ENCODE results near the gene MAFG. TPM values are rescaled to one million over a fixed set of nuclear protein-coding genes. Genes with fewer than 3 reads are reported as not detected.

Gene MAFG
- total RNA-seq, 1 donor from 2014 or later = 35.8 TPM

DNA sequence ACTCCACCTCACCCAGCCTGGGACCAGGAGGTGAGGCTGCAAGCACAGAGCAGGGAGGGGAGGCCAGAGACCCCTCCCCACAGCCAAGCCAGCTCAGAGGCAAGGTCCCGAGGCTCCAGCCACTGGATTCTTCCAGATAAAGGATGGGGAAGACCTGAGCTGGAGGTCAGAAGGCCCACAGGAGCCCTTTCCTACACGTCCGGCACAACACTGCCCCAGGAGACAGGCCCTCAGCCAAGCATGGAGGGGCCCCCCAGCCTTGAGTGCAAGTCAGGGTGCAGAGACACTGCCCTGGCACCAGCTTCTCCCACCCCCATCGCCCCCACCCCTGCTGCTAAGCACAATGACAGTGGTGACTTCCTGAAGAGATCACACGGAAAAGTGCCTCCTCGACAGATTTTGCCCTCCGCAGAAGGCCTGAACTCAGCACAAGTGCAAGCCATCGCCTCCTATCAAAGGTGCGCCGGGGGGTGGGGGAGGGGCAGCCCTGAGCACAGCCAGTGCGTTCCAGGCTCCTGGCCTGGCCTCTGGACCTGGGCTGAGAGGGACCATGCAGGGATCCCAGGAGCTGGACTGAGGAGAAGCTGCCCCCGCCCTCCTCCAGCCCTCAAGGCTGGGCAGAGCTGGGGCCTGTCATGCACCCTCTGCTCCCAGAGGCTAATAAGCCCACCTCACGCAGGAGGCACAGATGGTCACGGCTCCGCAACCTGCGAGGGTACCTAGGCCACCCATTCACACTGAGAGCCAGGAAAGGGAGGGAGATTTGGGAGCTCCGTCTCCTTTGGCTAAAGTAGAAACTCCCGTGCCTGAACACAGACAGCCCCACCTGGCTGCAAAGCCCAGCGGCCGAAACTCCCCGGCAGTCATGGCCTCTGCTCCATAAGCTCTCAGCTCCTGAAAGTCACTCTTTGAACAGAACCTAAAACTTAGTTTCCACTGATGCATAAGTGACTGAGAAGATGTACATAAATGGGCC lies 2.7 kb downstream of the MAFG start:
- H3K36me3 Mint-ChIP-seq (ENCODE audit: low read depth, unreplicated experiment) = peaks cover 2% of the 10 kb centered on the region
- H3K27me3 Mint-ChIP-seq (ENCODE audit: low read depth, unreplicated experiment) = no peaks in the 10 kb centered on the region
- Histone ChIP-seq H4K20me1 (ENCODE audit: insufficient read depth, low read length) (peaks cover 68% of the 10 kb centered on the region), H3K4me3 (ENCODE audit: insufficient read depth, low read depth, low read length) (no peak overlapping the region), H2AFZ (ENCODE audit: low read depth, low read length) (no peak overlapping the region), H3K79me2 (ENCODE audit: insufficient read depth, low read length) (peaks cover 72% of the 10 kb centered on the region), H3K36me3 (ENCODE audit: insufficient read depth, low read length) (peaks cover 5% of the 10 kb centered on the region), H3K9me3 (ENCODE audit: insufficient read depth, low read depth, low read length) (no peaks in the 10 kb centered on the region), H3K9ac (ENCODE audit: low read length) (no peak overlapping the region), H3K27ac (ENCODE audit: low read depth, low read length) (no peak overlapping the region), H3K27me3 (ENCODE audit: insufficient read depth, low read length) (no peaks in the 10 kb centered on the region), H3K4me2 (ENCODE audit: low read length) (peak overlapping the region; percentile 85), H3K4me1 (ENCODE audit: insufficient read depth, low read length) (peaks cover 32% of the 10 kb centered on the region)
- FAIRE-seq (no peak), DNase-seq (ENCODE audit: low read depth) (no peak)
- peaks cover 14% of the 10 kb centered on the region for H3K4me1 Mint-ChIP-seq (ENCODE audit: low read depth, unreplicated experiment)
- H3K4me3 Mint-ChIP-seq (ENCODE audit: unreplicated experiment) = peak overlapping the region; percentile 93
- H3K9me3 Mint-ChIP-seq (ENCODE audit: unreplicated experiment) = no peaks in the 10 kb centered on the region
- TF ChIP-seq, protein P1, sequence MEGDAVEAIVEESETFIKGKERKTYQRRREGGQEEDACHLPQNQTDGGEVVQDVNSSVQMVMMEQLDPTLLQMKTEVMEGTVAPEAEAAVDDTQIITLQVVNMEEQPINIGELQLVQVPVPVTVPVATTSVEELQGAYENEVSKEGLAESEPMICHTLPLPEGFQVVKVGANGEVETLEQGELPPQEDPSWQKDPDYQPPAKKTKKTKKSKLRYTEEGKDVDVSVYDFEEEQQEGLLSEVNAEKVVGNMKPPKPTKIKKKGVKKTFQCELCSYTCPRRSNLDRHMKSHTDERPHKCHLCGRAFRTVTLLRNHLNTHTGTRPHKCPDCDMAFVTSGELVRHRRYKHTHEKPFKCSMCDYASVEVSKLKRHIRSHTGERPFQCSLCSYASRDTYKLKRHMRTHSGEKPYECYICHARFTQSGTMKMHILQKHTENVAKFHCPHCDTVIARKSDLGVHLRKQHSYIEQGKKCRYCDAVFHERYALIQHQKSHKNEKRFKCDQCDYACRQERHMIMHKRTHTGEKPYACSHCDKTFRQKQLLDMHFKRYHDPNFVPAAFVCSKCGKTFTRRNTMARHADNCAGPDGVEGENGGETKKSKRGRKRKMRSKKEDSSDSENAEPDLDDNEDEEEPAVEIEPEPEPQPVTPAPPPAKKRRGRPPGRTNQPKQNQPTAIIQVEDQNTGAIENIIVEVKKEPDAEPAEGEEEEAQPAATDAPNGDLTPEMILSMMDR (IDR thresholded peaks at IDR 0.05; ENCODE audit: insufficient read depth, low read depth, low read length) = no peak
- TF ChIP-seq EZH2 (IDR thresholded peaks at IDR 0.05; ENCODE audit: insufficient read depth, low read length) = no peak
- H3K27ac Mint-ChIP-seq (ENCODE audit: unreplicated experiment) = peak overlapping the region; percentile 66

DNA sequence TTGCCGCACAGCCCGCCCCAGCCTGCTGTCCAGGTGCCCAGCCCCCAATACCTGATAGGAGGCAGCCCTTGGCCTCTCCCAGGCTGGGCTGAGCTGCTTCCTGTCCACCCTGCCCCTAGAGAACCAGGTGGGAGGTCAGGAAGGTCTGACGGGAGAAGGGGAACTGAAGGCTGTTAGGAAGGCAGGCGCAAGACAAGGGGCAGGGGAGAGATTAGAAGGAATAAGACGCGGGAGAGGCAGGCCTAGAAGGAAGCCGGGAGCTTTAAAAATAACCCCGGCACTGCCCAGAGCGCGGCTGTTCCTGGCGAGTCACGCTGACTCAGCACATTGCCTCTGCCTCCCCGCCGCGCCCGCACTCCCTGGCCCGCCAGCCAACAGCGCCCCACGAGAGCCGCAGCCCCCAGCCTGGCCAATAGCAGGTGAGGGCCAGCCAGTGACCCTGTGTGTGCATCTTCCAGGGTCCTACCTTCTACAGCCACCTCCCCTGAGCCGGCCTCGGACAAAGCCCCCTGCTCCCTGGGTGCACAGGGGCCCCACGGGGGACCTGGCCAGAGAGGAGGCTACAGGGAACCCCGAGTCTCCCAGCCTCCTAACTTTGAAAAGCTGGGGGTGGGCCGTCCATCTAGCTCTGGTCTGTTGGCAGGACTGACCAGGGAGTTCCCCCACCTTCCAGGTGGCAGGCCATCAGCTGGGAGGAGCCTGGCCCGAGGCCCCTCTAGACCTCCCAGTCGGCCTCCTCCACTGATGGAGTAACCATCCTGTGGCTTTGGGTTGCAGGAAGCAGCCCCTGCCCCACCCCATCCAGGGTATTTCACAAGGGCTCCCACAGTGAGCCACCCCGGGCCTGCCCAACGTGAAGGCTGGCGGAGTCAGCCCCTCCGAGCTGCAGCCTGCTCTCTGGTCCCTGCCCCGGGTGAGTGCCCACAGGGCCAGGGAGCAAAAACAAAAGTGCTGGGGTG lies 4.0 kb downstream of the MAFG start:
- TF ChIP-seq, protein P1 (IDR thresholded peaks at IDR 0.05; ENCODE audit: insufficient read depth, low read depth, low read length) = no peak
- no peak for TF ChIP-seq EZH2 (IDR thresholded peaks at IDR 0.05; ENCODE audit: insufficient read depth, low read length)
- Histone ChIP-seq H3K4me3 (ENCODE audit: insufficient read depth, low read depth, low read length) (peak overlapping the region; percentile 48), H3K79me2 (ENCODE audit: insufficient read depth, low read length) (peaks cover 85% of the 10 kb centered on the region), H2AFZ (ENCODE audit: low read depth, low read length) (no peak overlapping the region), H3K4me2 (ENCODE audit: low read length) (peak overlapping the region; percentile 85), H3K4me1 (ENCODE audit: insufficient read depth, low read length) (peaks cover 28% of the 10 kb centered on the region), H3K9ac (ENCODE audit: low read length) (peak overlapping the region; percentile 75), H3K36me3 (ENCODE audit: insufficient read depth, low read length) (peaks cover 5% of the 10 kb centered on the region), H3K27me3 (ENCODE audit: insufficient read depth, low read length) (no peaks in the 10 kb centered on the region), H3K9me3 (ENCODE audit: insufficient read depth, low read depth, low read length) (no peaks in the 10 kb centered on the region), H4K20me1 (ENCODE audit: insufficient read depth, low read length) (peaks cover 70% of the 10 kb centered on the region), H3K27ac (ENCODE audit: low read depth, low read length) (peak overlapping the region; percentile 68)
- Mint-ChIP-seq H3K27me3 (ENCODE audit: low read depth, unreplicated experiment) (no peaks in the 10 kb centered on the region), H3K36me3 (ENCODE audit: low read depth, unreplicated experiment) (peaks cover 10% of the 10 kb centered on the region), H3K27ac (ENCODE audit: unreplicated experiment) (peak overlapping the region; percentile 93), H3K4me3 (ENCODE audit: unreplicated experiment) (peak overlapping the region; percentile 80), H3K9me3 (ENCODE audit: unreplicated experiment) (no peaks in the 10 kb centered on the region), H3K4me1 (ENCODE audit: low read depth, unreplicated experiment) (peaks cover 20% of the 10 kb centered on the region)
- FAIRE-seq (no peak), DNase-seq (ENCODE audit: low read depth) (peak; percentile 62)

Data from astrocyte (in vitro differentiated cells and primary cell).